Left cardiac atrium (tissue), 4 donors: Measurements from ENCODE around the gene EXOSC5. TPM values are rescaled to one million over a fixed set of nuclear protein-coding genes. Genes with fewer than 3 reads are reported as not detected.
A peak's percentile ranks its signal among the peaks of the same experiment; 100 is the strongest.
"Not testable (repeated sequence)": the region's sequence is repeated elsewhere in the genome, so short reads cannot be mapped to it uniquely, and the experiment has no call there.

Experiments used
- ATAC-seq, 2 donors: fragments of 200-7000 bp; cut with Tn5 transposase; one replicate each; pipeline ENCODE4 v1.9.1; 2020; ENCODE audit warnings: mild to moderate bottlenecking in 2 of 2, moderate library complexity in 2 of 2
- DNase-seq: peaks from one replicate; pipeline ENCODE4 v3.0.0-alpha.2; 2020
- intact Hi-C, 2 donors: fragments of 100-400 bp; cut with DNase I; formaldehyde crosslinking; loops; one replicate each; pipeline versions ENCODE4 v1.14.1 to v1.15.1; 2022 to 2023
- total RNA-seq, 2 donors: library from RNA; stranded (reverse); fragmentation: NEBNext Ultra II Directional; extraction: Animal tissue kit (Norgen Biotek cat#: 25700); gene quantifications; one replicate each; pipeline ENCODE4 v1.2.1, GENCODE V29; 2021
- donor health status: DM: no; HTN: yes; CAD: no.
- donor health status: DM: no; HTN: yes; CAD: no; lungs with severe emphysema.
- donor health status: DM: yes; HTN: yes; CAD: no.
- donor health status: Dilated cardiomyopathy.

EXOSC5 gene
- total RNA-seq, 2 donors from 2014 or later, result 8.1 to 13.4 TPM

- ATAC-seq, result no peak
- no peak for DNase-seq
- intact Hi-C loops, result no loop called here
Measured at GRCh38 chr19:41356984-41357739, 40.0 kb downstream of the EXOSC5 start.

- no peak for ATAC-seq
- intact Hi-C loops, result no loop called here
- DNase-seq, result no peak
Measured at GRCh38 chr19:41355802-41356201, 41.4 kb downstream of the EXOSC5 start.

- intact Hi-C loops, result no loop called here
Measured at GRCh38 chr19:41355035-41355434, 42.1 kb downstream of the EXOSC5 start.

GRCh38 chr19:41354343-41354953 is 42.7 kb downstream of the EXOSC5 start:
- intact Hi-C loops, result loop anchor here in 1 of 2 donors (5.0 kb wide), 1 partner anchor 42 kb away; the partner anchor contains the start of gene CCDC97
- ATAC-seq, result no peak
- DNase-seq, result no peak

More at GRCh38 chr19:41355035-41355434, 42.1 kb downstream of the EXOSC5 start:
- no peak for DNase-seq
- ATAC-seq, result no peak

- ATAC-seq (peak; percentile 75 to 82), DNase-seq (peak; percentile 92)
- intact Hi-C loops, result loop anchor here in 1 of 2 donors (5.0 kb wide), 1 partner anchor 41 kb away; the partner anchor contains the start of gene CCDC97
Measured at GRCh38 chr19:41353466-41354342, 43.5 kb downstream of the EXOSC5 start, which contains the start of gene TGFB1. TGFB1 (minus strand) TSS chr19:41353922; CDS start chr19:41353044, 878 bp downstream.

- peak; percentile 17 to 20 for ATAC-seq
- intact Hi-C loops, result loop anchor here in 1 of 2 donors (5.0 kb wide), 1 partner anchor 41 kb away; the partner anchor contains the start of gene CCDC97
- peak; percentile 73 for DNase-seq
Measured at GRCh38 chr19:41352609-41353465, 44.3 kb downstream of the EXOSC5 start.

GRCh38 chr19:41352279-41352608 is 44.9 kb downstream of the EXOSC5 start:
- intact Hi-C loops, result loop anchor here in 1 of 2 donors (5.0 kb wide), 1 partner anchor 40 kb away; the partner anchor contains the start of gene CCDC97
- ATAC-seq (no peak), DNase-seq (no peak)

- peak; percentile 51 to 71 for ATAC-seq
- intact Hi-C loops, result loop anchor here in 1 of 2 donors (5.0 kb wide), 1 partner anchor 39 kb away; the partner anchor contains the start of gene CCDC97
- DNase-seq, result peak; percentile 81
Measured at GRCh38 chr19:41351339-41352245, 45.6 kb downstream of the EXOSC5 start.

GRCh38 chr19:41350735-41351338 is 46.3 kb downstream of the EXOSC5 start:
- DNase-seq, result no peak
- intact Hi-C loops, result loop anchor here in 1 of 2 donors (5.0 kb wide), 1 partner anchor 39 kb away; the partner anchor contains the start of gene CCDC97
- peak in 1 of 2 donors; percentile 1 for ATAC-seq

GRCh38 chr19:41346916-41347315 is 50.2 kb downstream of the EXOSC5 start:
- DNase-seq, intact Hi-C loops, ATAC-seq: not testable (repeated sequence)

- DNase-seq (no peak), ATAC-seq (no peak)
- intact Hi-C loops, result no loop called here
Measured at GRCh38 chr19:41344162-41344561, 53.0 kb downstream of the EXOSC5 start.

- DNase-seq, result no peak
- intact Hi-C loops, result no loop called here
- peak in 1 of 2 donors; percentile 34 for ATAC-seq
Measured at GRCh38 chr19:41341669-41342490, 55.3 kb downstream of the EXOSC5 start.

GRCh38 chr19:41339936-41340335 is 57.2 kb downstream of the EXOSC5 start:
- ATAC-seq (no peak), DNase-seq (no peak)
- intact Hi-C loops, result no loop called here
